HL-60/S4 (cell line): Measurements from ENCODE around the gene BTG2.

ENCODE experiments used
- in situ Hi-C: fragments of 300-500 bp; cut with MboI; formaldehyde crosslinking; loops from 2 replicates; pipeline ENCODE4 v1.14.3; 2022; ENCODE audit warnings: low sequenced_read_pairs

BTG2 gene

GRCh38 chr1:203275656-203276272, 29.6 kb upstream of the BTG2 start:
- in situ Hi-C loops, result no loop called here

GRCh38 chr1:203276408-203276807, 28.9 kb upstream of the BTG2 start:
- in situ Hi-C loops, result no loop called here

DNA sequence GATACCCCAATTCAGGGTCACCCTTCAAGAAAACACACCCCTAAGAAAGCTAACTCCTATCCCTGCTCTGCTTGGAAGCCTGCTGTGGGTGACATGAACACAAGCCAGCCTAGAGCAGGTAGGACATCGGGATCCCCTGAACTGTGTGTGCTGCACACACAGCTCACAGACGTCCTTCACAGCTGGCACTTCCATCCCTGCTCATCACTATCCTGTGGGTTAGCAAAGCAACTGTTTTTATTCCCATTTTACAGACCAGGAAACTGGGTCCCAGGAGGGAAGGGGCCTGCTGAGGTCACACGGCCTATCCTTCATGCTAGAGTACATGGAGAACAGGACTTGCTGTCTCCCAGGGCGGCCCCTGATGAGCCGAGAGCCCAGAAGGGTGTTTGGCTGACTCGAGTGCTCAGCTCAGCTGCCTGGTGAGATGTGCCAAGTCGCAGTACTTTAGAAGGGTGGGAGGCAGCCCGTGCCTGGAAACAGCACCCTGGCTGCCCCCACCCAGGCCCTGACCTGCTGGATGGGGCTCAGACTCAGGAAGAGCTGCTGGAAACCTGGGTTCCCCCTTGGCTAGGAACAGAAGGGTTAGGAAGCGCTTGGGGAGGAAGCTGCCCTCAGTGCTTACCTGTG, 28.3 kb upstream of the BTG2 start:
- in situ Hi-C loops, result no loop called here

- in situ Hi-C loops, result no loop called here
Measured at GRCh38 chr1:203278082-203278884, 27.0 kb upstream of the BTG2 start.

DNA sequence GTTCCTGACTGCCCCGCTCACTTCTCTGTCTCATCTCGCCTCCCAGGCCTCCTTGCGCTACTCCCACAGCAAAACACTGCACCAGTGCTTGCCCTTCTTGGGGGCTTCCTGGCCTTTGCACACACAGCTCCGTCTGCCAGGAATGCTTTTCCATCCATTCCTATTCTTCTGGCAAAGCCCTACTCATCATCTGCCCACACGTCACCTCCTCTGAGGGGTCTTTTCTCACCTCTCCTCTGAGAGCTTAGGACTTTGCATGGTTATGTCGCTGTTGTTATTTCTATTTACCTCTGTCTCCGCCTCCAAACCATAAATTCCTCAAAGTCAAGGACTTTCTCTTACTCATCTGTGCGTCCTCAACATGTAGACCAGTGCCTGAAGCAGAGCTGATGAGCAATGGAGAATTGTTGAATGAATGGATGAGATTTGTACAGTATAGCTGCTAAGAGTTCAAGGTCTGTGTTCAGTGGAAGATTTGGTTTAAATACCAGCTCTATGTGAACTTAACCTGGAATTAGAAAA, 26.4 kb upstream of the BTG2 start:
- in situ Hi-C loops, result no loop called here

GRCh38 chr1:203280061-203280460, 25.3 kb upstream of the BTG2 start:
- in situ Hi-C loops, result no loop called here

DNA sequence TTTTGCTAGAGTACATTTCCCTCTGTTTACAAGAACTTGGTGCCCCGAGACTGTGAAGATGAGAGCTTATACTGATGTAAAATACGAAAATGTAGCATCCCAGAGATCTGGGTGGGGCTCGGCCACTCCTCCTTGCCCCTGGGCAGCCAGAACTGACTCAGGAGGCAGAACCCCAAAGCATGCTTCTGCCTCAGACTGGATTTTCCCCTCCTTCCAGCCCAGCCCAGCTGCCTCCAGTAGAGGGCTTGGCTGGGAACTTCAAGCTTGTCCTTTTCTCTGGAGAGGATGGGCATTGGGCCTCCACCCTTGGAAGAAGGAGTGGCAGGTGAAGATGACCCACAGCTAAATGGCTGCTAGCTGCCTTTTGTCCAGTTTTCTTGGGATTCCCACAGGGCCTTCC, 24.3 kb upstream of the BTG2 start:
- in situ Hi-C loops, result no loop called here

- in situ Hi-C loops, result no loop called here
Measured at GRCh38 chr1:203281851-203282661, 23.3 kb upstream of the BTG2 start.

DNA sequence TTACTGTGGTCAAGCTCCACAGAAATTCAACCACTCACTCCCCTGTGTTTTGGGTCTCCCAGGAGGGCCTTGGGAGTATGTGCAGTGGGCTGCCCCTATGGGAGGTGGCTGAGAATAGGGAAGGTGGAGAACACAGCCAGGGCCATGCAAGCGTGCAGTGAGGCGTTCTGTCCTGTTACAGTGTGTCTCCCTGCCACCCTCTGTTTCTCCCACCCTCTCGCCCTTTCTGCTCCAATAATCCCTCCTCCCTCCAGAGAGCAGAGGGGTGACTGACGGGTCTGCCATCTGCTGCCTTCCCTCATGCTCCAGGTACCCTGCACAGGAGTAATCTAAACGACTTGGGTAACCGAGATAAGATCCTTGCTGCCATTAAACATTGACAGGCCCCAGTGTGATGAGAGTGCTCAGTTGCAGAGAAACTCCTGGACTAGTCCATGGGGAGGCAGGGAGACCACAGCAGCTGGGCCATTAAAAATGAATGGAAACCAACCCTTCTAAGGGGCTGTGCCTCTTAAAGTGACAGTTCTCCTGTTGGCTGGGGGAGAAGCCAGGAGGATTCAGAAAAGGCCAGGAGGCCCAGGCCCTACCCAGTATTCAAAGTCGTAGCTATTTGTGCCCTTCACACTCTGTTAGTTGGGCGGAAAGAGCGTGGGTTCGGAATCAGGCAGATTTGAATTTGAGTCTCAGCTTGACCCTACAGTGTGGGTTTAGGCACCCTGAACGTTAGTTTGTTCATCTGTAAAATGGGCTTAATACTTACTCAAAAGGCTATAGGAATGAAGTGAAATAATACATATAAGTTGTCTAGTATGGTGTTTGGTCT, 22.4 kb upstream of the BTG2 start:
- in situ Hi-C loops, result no loop called here

GRCh38 chr1:203283597-203283996, 21.7 kb upstream of the BTG2 start:
- in situ Hi-C loops, result no loop called here

GRCh38 chr1:203284411-203285123, 20.8 kb upstream of the BTG2 start:
- in situ Hi-C loops, result no loop called here

DNA sequence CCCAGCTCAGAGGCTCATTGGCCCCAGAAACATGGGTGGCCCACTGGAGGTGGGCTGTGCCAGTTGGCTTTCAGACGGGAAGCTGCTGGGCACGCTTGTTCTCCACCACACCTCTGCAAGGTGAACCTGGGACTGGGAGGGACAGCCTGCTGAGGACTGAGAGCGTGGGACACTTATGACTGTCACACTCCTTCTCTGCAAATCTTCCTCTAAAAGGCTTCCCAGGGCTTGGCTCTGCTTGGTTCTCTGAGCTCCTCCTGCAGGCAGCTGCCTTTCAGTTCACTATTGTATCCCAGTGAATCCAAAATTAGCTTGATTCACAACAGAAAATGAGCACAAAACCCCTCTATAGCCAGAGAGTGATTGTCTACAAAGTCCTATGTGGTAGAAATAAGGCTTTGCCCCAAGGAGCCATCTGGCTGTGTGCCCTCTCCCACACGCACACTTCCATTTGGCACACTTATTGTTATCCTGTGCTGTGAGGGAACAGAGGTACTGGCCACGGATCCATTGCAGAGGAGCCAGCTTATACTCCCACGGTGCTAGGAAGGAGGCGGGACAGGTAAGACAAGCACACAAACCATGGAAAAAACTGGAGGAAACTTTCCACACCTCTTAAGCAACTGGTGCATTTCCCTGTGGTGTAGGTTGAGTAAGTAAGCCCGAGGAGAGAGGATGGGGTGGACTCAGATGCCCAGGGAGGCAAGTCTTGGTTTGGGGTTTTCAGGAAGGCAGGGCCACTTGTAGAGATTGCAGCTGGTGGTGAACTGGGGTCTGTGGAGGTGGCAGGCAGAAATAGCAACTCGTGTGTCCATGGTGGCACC, 18.9 kb upstream of the BTG2 start:
- in situ Hi-C loops, result no loop called here

DNA sequence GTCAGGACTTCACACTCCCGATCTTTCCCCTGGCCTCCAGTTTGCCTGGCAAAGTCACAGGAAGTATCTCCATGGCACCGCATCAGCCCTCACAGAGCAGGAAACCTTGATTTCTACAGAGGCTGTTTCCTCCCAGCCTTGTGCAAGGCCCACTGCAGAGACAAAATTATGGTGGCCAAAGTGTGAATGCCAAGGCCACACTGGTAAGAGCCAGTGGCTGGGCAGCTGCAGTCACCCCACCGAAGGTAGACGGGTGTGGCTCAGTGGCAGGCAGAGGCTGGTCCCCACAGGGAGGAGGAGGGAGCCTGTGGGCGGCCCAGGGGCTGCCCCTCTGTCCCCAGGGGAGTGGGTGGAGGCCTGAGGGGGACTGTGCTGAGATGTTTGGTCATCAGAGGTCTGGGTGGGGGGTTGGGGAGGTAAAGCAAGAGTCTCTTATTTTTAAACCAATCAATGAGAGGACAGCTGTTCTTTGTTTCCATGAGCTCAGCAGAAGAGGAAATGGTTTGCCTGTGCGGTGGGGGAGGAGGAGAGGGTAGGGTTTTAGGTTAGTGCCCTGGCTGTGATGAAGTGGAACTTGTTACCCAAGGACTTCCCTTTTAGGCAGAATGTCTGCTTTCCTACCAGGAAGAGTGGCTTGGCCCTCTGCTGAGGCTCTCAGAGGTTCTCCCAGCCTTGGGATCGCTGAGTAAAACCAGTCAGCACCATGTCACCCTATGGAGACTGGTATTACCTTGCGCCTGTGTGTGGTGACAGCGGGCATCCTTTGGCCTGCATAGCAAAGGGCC, 18.0 kb upstream of the BTG2 start:
- in situ Hi-C loops, result no loop called here

- in situ Hi-C loops, result no loop called here
Measured at GRCh38 chr1:203287898-203288297, 17.4 kb upstream of the BTG2 start.

DNA sequence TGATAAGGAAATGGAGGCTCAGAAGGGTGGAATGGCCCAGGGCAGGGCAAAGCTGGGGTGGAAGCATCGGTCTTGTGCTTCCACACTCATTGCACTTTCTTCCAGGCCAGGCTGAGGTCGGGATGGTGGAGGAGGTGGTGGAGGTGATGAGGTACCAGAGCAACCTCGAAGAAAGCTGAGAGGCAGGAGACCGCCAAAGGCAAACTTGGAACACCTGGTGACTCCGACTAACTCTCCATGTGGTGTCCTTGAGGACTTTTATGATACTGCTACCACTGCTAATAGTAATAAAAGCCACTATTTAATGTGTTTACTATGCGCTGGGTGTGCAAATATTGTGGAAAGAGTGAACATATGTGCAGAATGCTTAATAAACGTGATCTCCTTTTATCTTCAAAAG, 16.9 kb upstream of the BTG2 start:
- in situ Hi-C loops, result no loop called here

DNA sequence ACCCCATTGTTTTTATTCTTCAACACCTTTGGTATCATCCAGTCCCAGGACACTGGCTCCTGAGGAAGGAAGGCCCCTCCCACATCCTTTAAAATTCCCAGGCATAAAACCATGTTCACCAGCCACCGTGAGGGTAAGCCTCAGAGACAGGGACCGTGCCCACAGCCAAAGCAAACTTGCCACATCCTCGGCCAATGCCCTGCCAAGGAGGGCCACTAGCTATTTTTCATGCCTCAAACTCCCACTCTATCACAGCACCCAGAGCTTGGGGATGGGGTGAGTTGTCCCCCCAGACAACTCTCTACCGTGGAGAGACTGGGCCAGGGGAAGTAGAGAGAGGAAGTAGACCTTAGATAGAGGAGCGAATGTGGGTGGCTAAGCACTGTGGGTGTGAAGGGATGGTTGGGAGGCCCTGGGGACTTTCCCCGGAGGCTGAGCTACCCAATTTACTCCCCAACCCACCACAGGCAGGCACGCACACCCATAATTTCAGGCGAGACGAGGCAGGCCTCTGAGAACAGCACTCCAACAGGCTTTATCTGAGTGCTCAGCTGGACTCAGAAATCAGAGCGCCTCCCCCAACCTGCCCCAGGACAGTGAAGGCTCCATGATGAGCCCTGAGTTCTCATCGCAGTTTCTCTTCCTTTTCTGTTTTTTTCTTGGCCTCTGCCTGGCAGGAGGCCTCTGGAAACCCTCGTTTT, 15.9 kb upstream of the BTG2 start:
- in situ Hi-C loops, result no loop called here

- in situ Hi-C loops, result no loop called here
Measured at GRCh38 chr1:203289982-203290260, 15.4 kb upstream of the BTG2 start.
